HepG2 (cell line): ENCODE measurements around the gene RTN3. TPM values are rescaled to one million over a fixed set of nuclear protein-coding genes. Genes with fewer than 3 reads are reported as not detected.

Source experiments
- CENPX ChIP-seq: sonication (generic); formaldehyde crosslinking; IDR thresholded peaks from 2 replicates; pipeline ENCODE4 v1.9.0; 2021; ENCODE audit warnings: mild to moderate bottlenecking, missing genetic modification reagents, moderate library complexity
- GABPB1 ChIP-seq: IDR thresholded peaks from 2 replicates; pipeline ENCODE4 v1.6.1; 2016; ENCODE audit warnings: mild to moderate bottlenecking, missing genetic modification reagents, moderate library complexity, missing compliant biosample characterization
- NFE2L1 ChIP-seq: sonication (generic); formaldehyde crosslinking; IDR thresholded peaks from 2 replicates; pipeline ENCODE4 v1.4.0; 2020; ENCODE audit warnings: missing genetic modification reagents, mild to moderate bottlenecking, borderline replicate concordance
- RFXANK ChIP-seq: IDR thresholded peaks from 2 replicates; pipeline ENCODE4 v1.6.1; 2016
- RORA ChIP-seq: sonication (generic); formaldehyde crosslinking; IDR thresholded peaks from 2 replicates; pipeline ENCODE4 v1.5.0; 2020; ENCODE audit warnings: mild to moderate bottlenecking, missing genetic modification reagents, moderate library complexity
- SAP130 ChIP-seq: IDR thresholded peaks from 2 replicates; pipeline ENCODE4 v1.6.1; 2016; ENCODE audit warnings: low read depth
- TFE3 ChIP-seq: IDR thresholded peaks from 2 replicates; pipeline ENCODE4 v1.6.1; 2016
- ZNF430 ChIP-seq: sonication (generic); formaldehyde crosslinking; IDR thresholded peaks from 2 replicates; pipeline ENCODE4 v1.9.0; 2021; ENCODE audit warnings: mild to moderate bottlenecking, missing genetic modification reagents
- ZNF597 ChIP-seq: sonication (generic); formaldehyde crosslinking; IDR thresholded peaks from 2 replicates; pipeline ENCODE4 v1.5.0; 2020; ENCODE audit warnings: missing genetic modification reagents
- ZNF644 ChIP-seq: IDR thresholded peaks from 2 replicates; pipeline ENCODE4 v1.6.1; 2016; ENCODE audit warnings: low read depth
- polyA plus RNA-seq, 8 experiments: library from polyadenylated mRNA; depleted of rRNA in 3 of 8; stranded (reverse) in 7 of 8; unstranded in 1 of 8; fragments of >200 nt; fragmentation: Illumina TruSeq in 4 of 8; extraction: Trizol in 4 of 8; gene quantifications; 2 replicates each; pipeline versions ENCODE4 v1.2.1 to v1.2.3, GENCODE V29; 2011 to 2016; ENCODE audit warnings: low read depth in 4 of 8, missing spikeins in 1 of 8, mixed read lengths in 1 of 8; ENCODE audit not compliant: insufficient read depth in 1 of 8
- total RNA-seq, 5 experiments: library from RNA; depleted of rRNA; stranded (reverse); fragments of >200 nt; fragmentation: Illumina TruSeq; extraction: Trizol; gene quantifications; 2 replicates each; pipeline ENCODE4 v1.2.3, GENCODE V29; 2016; ENCODE audit warnings: low read depth in 1 of 5
- TF ChIP-seq, protein P1 (sequence below): sonication (generic); formaldehyde crosslinking; IDR thresholded peaks from 2 replicates; pipeline ENCODE4 v1.4.0; 2020; ENCODE audit warnings: missing genetic modification reagents, borderline replicate concordance

RTN3 gene
- total and polyA plus RNA-seq, 2 of the 13 experiments (the other 11 are each of a cell fraction or from before 2014, with no cell fraction given), result 32.2 to 41.1 TPM

GRCh38 chr11:63764679-63765647, 83.7 kb downstream of the RTN3 start (continued):
- TF ChIP-seq, protein P1, sequence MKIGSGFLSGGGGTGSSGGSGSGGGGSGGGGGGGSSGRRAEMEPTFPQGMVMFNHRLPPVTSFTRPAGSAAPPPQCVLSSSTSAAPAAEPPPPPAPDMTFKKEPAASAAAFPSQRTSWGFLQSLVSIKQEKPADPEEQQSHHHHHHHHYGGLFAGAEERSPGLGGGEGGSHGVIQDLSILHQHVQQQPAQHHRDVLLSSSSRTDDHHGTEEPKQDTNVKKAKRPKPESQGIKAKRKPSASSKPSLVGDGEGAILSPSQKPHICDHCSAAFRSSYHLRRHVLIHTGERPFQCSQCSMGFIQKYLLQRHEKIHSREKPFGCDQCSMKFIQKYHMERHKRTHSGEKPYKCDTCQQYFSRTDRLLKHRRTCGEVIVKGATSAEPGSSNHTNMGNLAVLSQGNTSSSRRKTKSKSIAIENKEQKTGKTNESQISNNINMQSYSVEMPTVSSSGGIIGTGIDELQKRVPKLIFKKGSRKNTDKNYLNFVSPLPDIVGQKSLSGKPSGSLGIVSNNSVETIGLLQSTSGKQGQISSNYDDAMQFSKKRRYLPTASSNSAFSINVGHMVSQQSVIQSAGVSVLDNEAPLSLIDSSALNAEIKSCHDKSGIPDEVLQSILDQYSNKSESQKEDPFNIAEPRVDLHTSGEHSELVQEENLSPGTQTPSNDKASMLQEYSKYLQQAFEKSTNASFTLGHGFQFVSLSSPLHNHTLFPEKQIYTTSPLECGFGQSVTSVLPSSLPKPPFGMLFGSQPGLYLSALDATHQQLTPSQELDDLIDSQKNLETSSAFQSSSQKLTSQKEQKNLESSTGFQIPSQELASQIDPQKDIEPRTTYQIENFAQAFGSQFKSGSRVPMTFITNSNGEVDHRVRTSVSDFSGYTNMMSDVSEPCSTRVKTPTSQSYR (CRISPR knock-in tag), result peak; percentile 36; the same call in 1 of the 2 replicates
- TF ChIP-seq CENPX (CRISPR knock-in tag) (no peak), ZNF430 (CRISPR knock-in tag) (no peak), NFE2L1 (no peak), TFE3 (no peak), ZNF597 (CRISPR knock-in tag) (no peak), RFXANK (CRISPR knock-in tag) (no peak), GABPB1 (CRISPR knock-in tag) (peak; percentile 35; the same call in 1 of the 2 replicates), ZNF644 (CRISPR knock-in tag) (no peak), RORA (CRISPR knock-in tag) (no peak), SAP130 (CRISPR knock-in tag) (peak; percentile 31; the same call in 1 of the 2 replicates)
